Measurements from ENCODE around the gene CSMD2.

DNA sequence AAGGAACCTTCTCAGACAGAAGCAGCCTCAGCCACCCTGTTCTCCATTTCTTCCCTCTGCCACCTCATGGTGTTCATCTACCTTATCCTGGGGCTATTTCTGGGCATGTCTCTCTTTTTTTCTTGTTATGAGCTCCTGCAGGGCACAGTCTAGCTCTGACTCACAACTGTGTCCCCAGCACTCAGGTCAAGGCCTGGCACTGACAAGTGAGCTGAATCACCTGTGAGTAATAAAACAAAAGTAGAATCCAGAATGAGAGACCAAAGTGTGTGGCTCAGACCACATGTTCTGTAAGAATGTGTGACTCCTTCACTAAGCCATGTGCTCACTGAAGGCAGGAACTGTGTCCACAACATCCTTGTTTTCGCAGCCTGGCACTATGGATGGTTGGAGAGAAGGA, 34.9 kb upstream of the CSMD2 start:
- TF ChIP-seq, protein P1, sequence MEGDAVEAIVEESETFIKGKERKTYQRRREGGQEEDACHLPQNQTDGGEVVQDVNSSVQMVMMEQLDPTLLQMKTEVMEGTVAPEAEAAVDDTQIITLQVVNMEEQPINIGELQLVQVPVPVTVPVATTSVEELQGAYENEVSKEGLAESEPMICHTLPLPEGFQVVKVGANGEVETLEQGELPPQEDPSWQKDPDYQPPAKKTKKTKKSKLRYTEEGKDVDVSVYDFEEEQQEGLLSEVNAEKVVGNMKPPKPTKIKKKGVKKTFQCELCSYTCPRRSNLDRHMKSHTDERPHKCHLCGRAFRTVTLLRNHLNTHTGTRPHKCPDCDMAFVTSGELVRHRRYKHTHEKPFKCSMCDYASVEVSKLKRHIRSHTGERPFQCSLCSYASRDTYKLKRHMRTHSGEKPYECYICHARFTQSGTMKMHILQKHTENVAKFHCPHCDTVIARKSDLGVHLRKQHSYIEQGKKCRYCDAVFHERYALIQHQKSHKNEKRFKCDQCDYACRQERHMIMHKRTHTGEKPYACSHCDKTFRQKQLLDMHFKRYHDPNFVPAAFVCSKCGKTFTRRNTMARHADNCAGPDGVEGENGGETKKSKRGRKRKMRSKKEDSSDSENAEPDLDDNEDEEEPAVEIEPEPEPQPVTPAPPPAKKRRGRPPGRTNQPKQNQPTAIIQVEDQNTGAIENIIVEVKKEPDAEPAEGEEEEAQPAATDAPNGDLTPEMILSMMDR (conservative IDR thresholded peaks at IDR 0.05; ENCODE audit: low read length), result no peak
- TF ChIP-seq EZH2phosphoT487 (IDR thresholded peaks at IDR 0.05; ENCODE audit: borderline replicate concordance, low read depth, low read length), result no peak
